Ovary (tissue), 9 donors: ENCODE results near the gene CYB5RL. TPM values are rescaled to one million over a fixed set of nuclear protein-coding genes. Genes with fewer than 3 reads are reported as not detected.
A peak's percentile ranks its signal among the peaks of the same experiment; 100 is the strongest.
"Not testable (repeated sequence)": the region's sequence is repeated elsewhere in the genome, so short reads cannot be mapped to it uniquely, and the experiment has no call there.

Experiments
- DNase-seq, 5 donors: peaks; one replicate each; pipeline ENCODE4 v3.0.0-alpha.2; 2019 to 2020
- H3K27ac ChIP-seq, 2 donors: fragments of 200-600 bp; one replicate each; pipeline versions ENCODE4 v1.5.1 to v1.8.0; 2019 to 2022
- H3K27me3 ChIP-seq: fragments of 200-600 bp; one replicate; pipeline ENCODE4 v1.8.0; 2022
- H3K36me3 ChIP-seq: fragments of 200-600 bp; sonication (generic); one replicate; pipeline ENCODE4 v1.5.1; 2019
- H3K4me1 ChIP-seq: one replicate; pipeline ENCODE4 v1.8.1; 2013; ENCODE audit warnings: mild to moderate bottlenecking, moderate library complexity; ENCODE audit not compliant: insufficient read depth
- H3K4me3 ChIP-seq: fragments of 200-600 bp; sonication (generic); one replicate; pipeline ENCODE4 v1.5.1; 2017
- H3K9me3 ChIP-seq, 2 donors: fragments of 200-600 bp in 1 of 2; sonication (generic) in 1 of 2; one replicate each; pipeline versions ENCODE4 v1.5.1 to v1.8.1; 2013 to 2019; ENCODE audit warnings: mild to moderate bottlenecking in 1 of 2, moderate library complexity in 1 of 2
- EP300 ChIP-seq: sonication (generic); formaldehyde crosslinking; IDR thresholded peaks from one replicate; pipeline ENCODE4 v1.6.1; 2017; ENCODE audit warnings: antibody characterized with exemption
- POLR2A ChIP-seq: fragments of 450-650 bp; IDR thresholded peaks from one replicate; pipeline ENCODE4 v1.6.1; 2017; ENCODE audit warnings: antibody characterized with exemption, mild to moderate bottlenecking, moderate library complexity
- WGBS, 3 donors: extraction: QIAGEN DNeasy Blood & Tissue Kit in 1 of 3; methylation state at CpG; one replicate each; pipeline versions ENCODE4 v1.1.5 to v1.1.7; 2013 to 2017; 5-methylcytosine and 5-hydroxymethylcytosine counted together
- intact Hi-C, 4 donors: fragments of 100-400 bp; cut with DNase I; formaldehyde crosslinking; loops; one replicate each; pipeline versions ENCODE4 v1.11.0 to v1.15.1; 2022 to 2023
- polyA plus RNA-seq, 2 donors: library from polyadenylated mRNA; stranded (reverse); fragments of 200-250 nt in 1 of 2; fragments of 350-450 nt in 1 of 2; fragmentation: Illumina TruSeq in 1 of 2; extraction: RNeasy Lipid Tissue Mini Kit (QIAGEN cat#74804) in 1 of 2; gene quantifications; one replicate each; pipeline ENCODE4 v1.2.3, GENCODE V29; 2013 to 2014
- total RNA-seq, 7 donors: library from RNA; depleted of rRNA in 2 of 7; stranded (reverse); fragments of >200 nt in 2 of 7; fragmentation: NEBNext Ultra II Directional in 3 of 7; extraction: Animal tissue kit (Norgen Biotek cat#: 25700) in 3 of 7; gene quantifications; one replicate each; pipeline versions ENCODE4 v1.1.0 to v1.2.4, GENCODE V29; 2016 to 2023
- TF ChIP-seq, protein P1 (sequence below), 3 donors: fragments of 450-650 bp in 2 of 3; fragments of 200-600 bp in 1 of 3; IDR thresholded peaks; one replicate each; pipeline versions ENCODE4 v1.5.1 to v1.8.0; 2016 to 2022; ENCODE audit warnings: antibody characterized with exemption in 3 of 3, mild to moderate bottlenecking in 1 of 3
- donor health status: DM: no; HTN: no; CAD: no; lungs with moderate emphysema.
- donor health status: DM: no; HTN: no; CAD: no.
- donor health status: Bipolar disorder and iron deficiency.
- donor health status: DM: yes; HTN: yes; CAD: no.
- donor health status: DM: no; HTN: no; CAD: no.
- donor health status: DM: yes; HTN: yes; CAD: no.

CYB5RL gene
- total and polyA plus RNA-seq, 9 donors: 2.3 to 9.6 (median 7.4) TPM

DNA sequence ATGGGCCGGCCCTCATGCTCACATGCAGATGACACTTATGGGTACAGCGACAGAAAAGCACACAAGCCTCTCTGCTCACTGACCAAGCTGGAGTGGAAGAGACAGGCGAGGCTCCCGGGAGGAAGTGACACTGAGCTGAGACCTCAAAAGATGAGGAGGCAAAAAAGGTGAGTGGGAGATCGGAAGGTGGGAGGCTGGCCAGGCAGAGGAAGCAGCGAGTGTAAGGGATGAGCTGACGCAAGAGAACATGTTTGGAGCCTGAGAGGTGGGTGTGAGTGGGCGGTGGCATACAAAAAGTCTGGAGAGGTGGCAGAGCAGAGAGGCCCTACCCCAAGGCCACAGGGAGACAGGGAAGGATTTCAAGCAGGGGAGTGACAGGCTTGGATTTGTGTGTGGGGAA is 28.8 kb downstream of the CYB5RL start:
- Histone ChIP-seq H3K27me3 (no peaks in the 10 kb centered on the region), H3K4me3 (no peak overlapping the region), H3K27ac (no peak overlapping the region), H3K36me3 (no peaks in the 10 kb centered on the region), H3K9me3 (no peaks in the 10 kb centered on the region), H3K4me1 (no peaks in the 10 kb centered on the region)
- WGBS, 3 donors: 75 to 80% (median 76%) methylated on average over 8 of the region's 8 CpGs
- no peak for DNase-seq
- intact Hi-C loops: no loop called here
- no peak for TF ChIP-seq POLR2A
- TF ChIP-seq, protein P1, sequence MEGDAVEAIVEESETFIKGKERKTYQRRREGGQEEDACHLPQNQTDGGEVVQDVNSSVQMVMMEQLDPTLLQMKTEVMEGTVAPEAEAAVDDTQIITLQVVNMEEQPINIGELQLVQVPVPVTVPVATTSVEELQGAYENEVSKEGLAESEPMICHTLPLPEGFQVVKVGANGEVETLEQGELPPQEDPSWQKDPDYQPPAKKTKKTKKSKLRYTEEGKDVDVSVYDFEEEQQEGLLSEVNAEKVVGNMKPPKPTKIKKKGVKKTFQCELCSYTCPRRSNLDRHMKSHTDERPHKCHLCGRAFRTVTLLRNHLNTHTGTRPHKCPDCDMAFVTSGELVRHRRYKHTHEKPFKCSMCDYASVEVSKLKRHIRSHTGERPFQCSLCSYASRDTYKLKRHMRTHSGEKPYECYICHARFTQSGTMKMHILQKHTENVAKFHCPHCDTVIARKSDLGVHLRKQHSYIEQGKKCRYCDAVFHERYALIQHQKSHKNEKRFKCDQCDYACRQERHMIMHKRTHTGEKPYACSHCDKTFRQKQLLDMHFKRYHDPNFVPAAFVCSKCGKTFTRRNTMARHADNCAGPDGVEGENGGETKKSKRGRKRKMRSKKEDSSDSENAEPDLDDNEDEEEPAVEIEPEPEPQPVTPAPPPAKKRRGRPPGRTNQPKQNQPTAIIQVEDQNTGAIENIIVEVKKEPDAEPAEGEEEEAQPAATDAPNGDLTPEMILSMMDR (IDR thresholded peaks at IDR 0.05): no peak
- no peak for TF ChIP-seq EP300

DNA sequence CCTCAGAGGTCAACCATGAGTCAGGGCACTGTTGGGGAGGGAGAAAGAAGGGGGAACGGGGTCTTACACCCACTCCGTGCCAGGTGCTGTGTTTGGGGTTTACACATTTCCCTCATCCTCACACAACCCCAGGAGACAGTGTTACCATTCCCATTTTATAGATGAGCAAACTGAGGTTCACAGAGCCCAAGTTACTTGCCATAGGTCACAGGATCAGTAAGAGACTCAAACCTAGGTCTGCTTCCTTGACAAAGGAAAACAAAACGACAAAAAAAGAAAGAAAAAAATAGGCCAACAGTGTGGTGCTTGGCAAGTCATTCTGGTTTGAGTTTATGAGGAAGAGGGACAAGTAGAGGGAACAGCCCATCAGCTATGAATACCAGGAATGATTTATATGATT is 30.8 kb downstream of the CYB5RL start:
- Histone ChIP-seq H3K9me3 (no peaks in the 10 kb centered on the region), H3K27ac (no peak overlapping the region), H3K36me3 (no peaks in the 10 kb centered on the region), H3K27me3 (no peaks in the 10 kb centered on the region), H3K4me3 (no peak overlapping the region), H3K4me1 (no peaks in the 10 kb centered on the region)
- no peak for DNase-seq
- intact Hi-C loops: no loop called here
- TF ChIP-seq, protein P1 (IDR thresholded peaks at IDR 0.05): no peak
- TF ChIP-seq POLR2A (no peak), EP300 (no peak)
- 66 to 72% (median 66%) methylated on average over 3 of the region's 3 CpGs for WGBS, 3 donors

- TF ChIP-seq, protein P1 (IDR thresholded peaks at IDR 0.05): no peak
- TF ChIP-seq EP300: no peak
- no peak for TF ChIP-seq POLR2A
- WGBS, 3 donors: 79 to 87% (median 85%) methylated on average over 7 to 8 of the region's 8 CpGs
- intact Hi-C loops: no loop called here
- Histone ChIP-seq H3K4me1 (no peaks in the 10 kb centered on the region), H3K4me3 (no peak overlapping the region), H3K27ac (no peak overlapping the region), H3K36me3 (no peaks in the 10 kb centered on the region), H3K9me3 (no peaks in the 10 kb centered on the region), H3K27me3 (no peaks in the 10 kb centered on the region)
- no peak for DNase-seq
Observed at GRCh38 chr1:54168206-54168965, 31.4 kb downstream of the CYB5RL start.

GRCh38 chr1:54167422-54168139 is 32.2 kb downstream of the CYB5RL start:
- intact Hi-C loops: no loop called here
- 86 to 89% (median 87%) methylated on average over 9 of the region's 9 CpGs for WGBS, 3 donors
- Histone ChIP-seq H3K27ac (no peak overlapping the region), H3K36me3 (no peaks in the 10 kb centered on the region), H3K4me1 (no peaks in the 10 kb centered on the region), H3K9me3 (no peaks in the 10 kb centered on the region), H3K27me3 (no peaks in the 10 kb centered on the region), H3K4me3 (no peak overlapping the region)
- peak in 1 of 5 donors; percentile 8 for DNase-seq
- TF ChIP-seq POLR2A: no peak
- TF ChIP-seq, protein P1 (IDR thresholded peaks at IDR 0.05): no peak
- no peak for TF ChIP-seq EP300

DNA sequence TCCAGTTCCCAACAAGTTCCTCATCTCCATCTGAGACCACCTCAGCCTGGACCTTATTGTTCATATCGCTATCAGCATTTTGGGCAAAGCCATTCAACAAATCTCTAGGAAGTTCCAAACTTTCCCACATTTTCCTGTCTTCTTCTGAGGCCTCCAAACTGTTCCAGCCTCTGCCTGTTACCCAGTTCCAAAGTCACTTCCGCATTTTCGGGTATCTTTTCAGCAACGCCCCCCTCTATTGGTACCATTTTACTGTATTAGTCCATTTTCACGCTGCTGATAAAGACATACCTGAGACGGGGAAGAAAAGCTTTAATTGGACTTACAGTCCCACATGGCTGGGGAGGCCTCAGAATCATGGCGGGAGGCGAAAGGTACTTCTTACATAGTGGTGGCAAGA is 33.5 kb downstream of the CYB5RL start:
- H3K27ac ChIP-seq, H3K4me3 ChIP-seq, H3K27me3 ChIP-seq, intact Hi-C loops, H3K4me1 ChIP-seq, DNase-seq, H3K9me3 ChIP-seq, H3K36me3 ChIP-seq: not testable (repeated sequence)
- 89 to 93% (median 90%) methylated on average over 8 of the region's 8 CpGs for WGBS, 3 donors
